Adrenal gland (tissue), 5 donors: ENCODE results near the gene OR5A1.

Experiments
- POLR2A ChIP-seq, 2 donors: fragments of 450-650 bp; IDR thresholded peaks; one replicate each; pipeline ENCODE4 v1.6.1; 2017; ENCODE audit warnings: antibody characterized with exemption in 2 of 2, mild to moderate bottlenecking in 2 of 2, moderate library complexity in 1 of 2
- TF ChIP-seq, protein P1 (sequence below), 6 experiments: fragments of 450-650 bp in 4 of 6; fragments of 200-600 bp in 2 of 6; sonication (generic) in 1 of 6; IDR thresholded peaks; 1 replicate in 5 of 6; 2 replicates in 1 of 6; pipeline versions ENCODE4 v1.5.1 to v1.8.0; 2016 to 2021; ENCODE audit warnings: antibody characterized with exemption in 6 of 6, mild to moderate bottlenecking in 2 of 6, moderate library complexity in 1 of 6
- donor health status: DM: no; HTN: no; CAD: no.

DNA sequence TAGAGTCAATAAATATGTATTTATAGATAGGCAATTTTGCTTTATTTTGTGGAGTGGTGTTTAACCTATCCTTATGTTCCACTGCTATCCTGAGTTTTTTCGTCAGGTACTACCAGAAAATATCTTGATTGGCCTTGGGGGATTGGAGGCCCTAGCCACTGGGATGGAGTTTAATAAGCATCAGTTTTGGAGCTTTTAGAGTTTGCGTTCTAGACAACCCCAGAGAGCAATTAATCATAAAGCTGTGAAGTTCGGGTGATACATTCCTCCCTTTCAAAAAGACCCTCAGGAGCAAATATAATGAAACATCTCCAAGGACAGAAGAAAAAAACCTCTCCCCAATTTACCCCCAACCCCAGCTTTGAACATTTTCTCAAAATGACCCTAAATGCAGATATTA lies at the start of gene OR5A1:
- TF ChIP-seq, protein P1, sequence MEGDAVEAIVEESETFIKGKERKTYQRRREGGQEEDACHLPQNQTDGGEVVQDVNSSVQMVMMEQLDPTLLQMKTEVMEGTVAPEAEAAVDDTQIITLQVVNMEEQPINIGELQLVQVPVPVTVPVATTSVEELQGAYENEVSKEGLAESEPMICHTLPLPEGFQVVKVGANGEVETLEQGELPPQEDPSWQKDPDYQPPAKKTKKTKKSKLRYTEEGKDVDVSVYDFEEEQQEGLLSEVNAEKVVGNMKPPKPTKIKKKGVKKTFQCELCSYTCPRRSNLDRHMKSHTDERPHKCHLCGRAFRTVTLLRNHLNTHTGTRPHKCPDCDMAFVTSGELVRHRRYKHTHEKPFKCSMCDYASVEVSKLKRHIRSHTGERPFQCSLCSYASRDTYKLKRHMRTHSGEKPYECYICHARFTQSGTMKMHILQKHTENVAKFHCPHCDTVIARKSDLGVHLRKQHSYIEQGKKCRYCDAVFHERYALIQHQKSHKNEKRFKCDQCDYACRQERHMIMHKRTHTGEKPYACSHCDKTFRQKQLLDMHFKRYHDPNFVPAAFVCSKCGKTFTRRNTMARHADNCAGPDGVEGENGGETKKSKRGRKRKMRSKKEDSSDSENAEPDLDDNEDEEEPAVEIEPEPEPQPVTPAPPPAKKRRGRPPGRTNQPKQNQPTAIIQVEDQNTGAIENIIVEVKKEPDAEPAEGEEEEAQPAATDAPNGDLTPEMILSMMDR (IDR thresholded peaks at IDR 0.05) = no peak
- no peak for TF ChIP-seq POLR2A (IDR thresholded peaks at IDR 0.05)
